ENCODE measurements around the gene EML6. TPM values are rescaled to one million over a fixed set of nuclear protein-coding genes. Genes with fewer than 3 reads are reported as not detected.

Gene EML6
- total RNA-seq, 1 experiment from 2014 or later, result 15.7 TPM

- no peak overlapping the region for H3K4me2 ChIP-seq (ENCODE audit: low read length)
- intact Hi-C loops (cut with micrococcal nuclease), result no loop called here
- no peak overlapping the region for H3K27ac ChIP-seq (ENCODE audit: low read length)
Measured at GRCh38 chr2:54708584-54709335, 14.7 kb upstream of the EML6 start.

GRCh38 chr2:54709336-54709809 is 14.1 kb upstream of the EML6 start:
- Histone ChIP-seq H4K20me1 (ENCODE audit: low read length) (no peaks in the 10 kb centered on the region), H3K9me3 (ENCODE audit: low read length) (no peaks in the 10 kb centered on the region), H2AFZ (ENCODE audit: low read length) (no peak overlapping the region), H3K4me2 (ENCODE audit: low read length) (no peak overlapping the region), H3K79me2 (ENCODE audit: low read length) (no peaks in the 10 kb centered on the region), H3K9me2 (replicated peaks; ENCODE audit: low read length) (no peaks in the 10 kb centered on the region), H3K36me3 (ENCODE audit: low read depth, low read length) (no peaks in the 10 kb centered on the region), H3F3A (ENCODE audit: low read length, unreplicated experiment) (no peaks in the 10 kb centered on the region), H3K27ac (ENCODE audit: low read length) (no peak overlapping the region), H3K9ac (ENCODE audit: low read length) (no peak overlapping the region), H3K4me1 (ENCODE audit: insufficient read depth, low read length) (no peaks in the 10 kb centered on the region), H3K4me3 (ENCODE audit: low read length) (no peak overlapping the region), H3K27me3 (ENCODE audit: low read length) (no peaks in the 10 kb centered on the region)
- POLR2A ChIA-PET (ENCODE audit: unreplicated experiment), result no interaction called here
- CTCF ChIA-PET, result no interaction called here
- intact Hi-C loops (cut with micrococcal nuclease), result no loop called here
- TF ChIP-seq, protein P1, sequence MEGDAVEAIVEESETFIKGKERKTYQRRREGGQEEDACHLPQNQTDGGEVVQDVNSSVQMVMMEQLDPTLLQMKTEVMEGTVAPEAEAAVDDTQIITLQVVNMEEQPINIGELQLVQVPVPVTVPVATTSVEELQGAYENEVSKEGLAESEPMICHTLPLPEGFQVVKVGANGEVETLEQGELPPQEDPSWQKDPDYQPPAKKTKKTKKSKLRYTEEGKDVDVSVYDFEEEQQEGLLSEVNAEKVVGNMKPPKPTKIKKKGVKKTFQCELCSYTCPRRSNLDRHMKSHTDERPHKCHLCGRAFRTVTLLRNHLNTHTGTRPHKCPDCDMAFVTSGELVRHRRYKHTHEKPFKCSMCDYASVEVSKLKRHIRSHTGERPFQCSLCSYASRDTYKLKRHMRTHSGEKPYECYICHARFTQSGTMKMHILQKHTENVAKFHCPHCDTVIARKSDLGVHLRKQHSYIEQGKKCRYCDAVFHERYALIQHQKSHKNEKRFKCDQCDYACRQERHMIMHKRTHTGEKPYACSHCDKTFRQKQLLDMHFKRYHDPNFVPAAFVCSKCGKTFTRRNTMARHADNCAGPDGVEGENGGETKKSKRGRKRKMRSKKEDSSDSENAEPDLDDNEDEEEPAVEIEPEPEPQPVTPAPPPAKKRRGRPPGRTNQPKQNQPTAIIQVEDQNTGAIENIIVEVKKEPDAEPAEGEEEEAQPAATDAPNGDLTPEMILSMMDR (conservative IDR thresholded peaks at IDR 0.05; ENCODE audit: low read depth, low read length), result no peak
- TF ChIP-seq EZH2 (IDR thresholded peaks at IDR 0.05; ENCODE audit: low read length, unreplicated experiment) (no peak), EZH2phosphoT487 (IDR thresholded peaks at IDR 0.05; ENCODE audit: borderline replicate concordance, low read length) (no peak)
- ATAC-seq (no peak), DNase-seq (no peak)
- BruUV-seq (replicated peaks), result no TSS peak

More at GRCh38 chr2:54708584-54709335, 14.7 kb upstream of the EML6 start:
- ChIA-PET POLR2A (ENCODE audit: unreplicated experiment) (no interaction called here), CTCF (no interaction called here)
- TF ChIP-seq EZH2 (IDR thresholded peaks at IDR 0.05; ENCODE audit: low read length, unreplicated experiment) (no peak), EZH2phosphoT487 (IDR thresholded peaks at IDR 0.05; ENCODE audit: borderline replicate concordance, low read length) (no peak)
- TF ChIP-seq, protein P1 (conservative IDR thresholded peaks at IDR 0.05; ENCODE audit: low read depth, low read length), result no peak
- Histone ChIP-seq H3K9me3 (ENCODE audit: low read length) (no peaks in the 10 kb centered on the region), H3K9me2 (replicated peaks; ENCODE audit: low read length) (no peaks in the 10 kb centered on the region), H3F3A (ENCODE audit: low read length, unreplicated experiment) (no peaks in the 10 kb centered on the region), H3K36me3 (ENCODE audit: low read depth, low read length) (no peaks in the 10 kb centered on the region), H2AFZ (ENCODE audit: low read length) (no peak overlapping the region), H4K20me1 (ENCODE audit: low read length) (no peaks in the 10 kb centered on the region), H3K79me2 (ENCODE audit: low read length) (no peaks in the 10 kb centered on the region), H3K4me3 (ENCODE audit: low read length) (no peak overlapping the region), H3K27me3 (ENCODE audit: low read length) (no peaks in the 10 kb centered on the region), H3K9ac (ENCODE audit: low read length) (no peak overlapping the region), H3K4me1 (ENCODE audit: insufficient read depth, low read length) (no peaks in the 10 kb centered on the region)
- DNase-seq, result no peak
- BruUV-seq (replicated peaks), result no TSS peak
- ATAC-seq, result no peak

GRCh38 chr2:54710216-54710615 is 13.2 kb upstream of the EML6 start:
- DNase-seq (no peak), ATAC-seq (no peak)
- BruUV-seq (replicated peaks), result no TSS peak
- TF ChIP-seq, protein P1 (conservative IDR thresholded peaks at IDR 0.05; ENCODE audit: low read depth, low read length), result no peak
- TF ChIP-seq EZH2 (IDR thresholded peaks at IDR 0.05; ENCODE audit: low read length, unreplicated experiment) (no peak), EZH2phosphoT487 (IDR thresholded peaks at IDR 0.05; ENCODE audit: borderline replicate concordance, low read length) (no peak)
- no peaks in the 10 kb centered on the region for H3K4me1 ChIP-seq (ENCODE audit: insufficient read depth, low read length)
- no peak overlapping the region for H3K4me2 ChIP-seq (ENCODE audit: low read length)
- no peaks in the 10 kb centered on the region for H3K27me3 ChIP-seq (ENCODE audit: low read length)
- H3K79me2 ChIP-seq (ENCODE audit: low read length), result no peaks in the 10 kb centered on the region
- CTCF ChIA-PET, result no interaction called here
- H3K36me3 ChIP-seq (ENCODE audit: low read depth, low read length), result no peaks in the 10 kb centered on the region
- H3K4me3 ChIP-seq (ENCODE audit: low read length), result no peak overlapping the region
- H3K27ac ChIP-seq (ENCODE audit: low read length), result no peak overlapping the region
- no peak overlapping the region for H3K9ac ChIP-seq (ENCODE audit: low read length)
- intact Hi-C loops (cut with micrococcal nuclease), result no loop called here
- no peaks in the 10 kb centered on the region for H4K20me1 ChIP-seq (ENCODE audit: low read length)
- no peak overlapping the region for H2AFZ ChIP-seq (ENCODE audit: low read length)
- H3F3A ChIP-seq (ENCODE audit: low read length, unreplicated experiment), result no peaks in the 10 kb centered on the region
- POLR2A ChIA-PET (ENCODE audit: unreplicated experiment), result no interaction called here
- no peaks in the 10 kb centered on the region for H3K9me3 ChIP-seq (ENCODE audit: low read length)
- H3K9me2 ChIP-seq (replicated peaks; ENCODE audit: low read length), result no peaks in the 10 kb centered on the region
